Thyroid gland (tissue), 4 donors: ENCODE measurements around the gene CFL1. TPM values are rescaled to one million over a fixed set of nuclear protein-coding genes. Genes with fewer than 3 reads are reported as not detected.

Experiments
- DNase-seq, 2 donors: peaks; one replicate each; pipeline ENCODE4 v3.0.0-alpha.2; 2019
- H3K27ac ChIP-seq, 3 donors: fragments of 200-600 bp; sonication (generic); 1 replicate in 2 of 3; 2 replicates in 1 of 3; pipeline ENCODE4 v1.5.1; 2016 to 2019; ENCODE audit warnings: mild to moderate bottlenecking in 1 of 3, moderate library complexity in 1 of 3
- H3K27me3 ChIP-seq: fragments of 200-600 bp; sonication (generic); one replicate; pipeline ENCODE4 v1.5.1; 2019
- H3K36me3 ChIP-seq, 2 donors: fragments of 200-600 bp; sonication (generic); one replicate each; pipeline ENCODE4 v1.5.1; 2016 to 2019
- H3K4me1 ChIP-seq, 2 donors: fragments of 200-600 bp; sonication (generic); one replicate each; pipeline ENCODE4 v1.5.1; 2017 to 2019
- H3K4me3 ChIP-seq, 3 donors: fragments of 200-600 bp; sonication (generic); replicated peaks in 1 of 3; 1 replicate in 2 of 3; 2 replicates in 1 of 3; pipeline ENCODE4 v1.5.1; 2016; ENCODE audit warnings: mild to moderate bottlenecking in 1 of 3
- H3K9me3 ChIP-seq: fragments of 200-600 bp; sonication (generic); one replicate; pipeline ENCODE4 v1.5.1; 2017
- POLR2A ChIP-seq, 2 donors: fragments of 450-650 bp; IDR thresholded peaks; one replicate each; pipeline ENCODE4 v1.6.1; 2017; ENCODE audit warnings: antibody characterized with exemption in 2 of 2, mild to moderate bottlenecking in 2 of 2, moderate library complexity in 1 of 2
- WGBS, 2 donors: methylation state at CpG; one replicate each; pipeline ENCODE4 v1.1.5; 2017; 5-methylcytosine and 5-hydroxymethylcytosine counted together
- intact Hi-C: fragments of 100-400 bp; cut with DNase I; formaldehyde crosslinking; loops from one replicate; pipeline ENCODE4 v1.15.1; 2023
- total RNA-seq, 4 donors: library from RNA; depleted of rRNA; stranded (reverse); fragments of >200 nt; gene quantifications; one replicate each; pipeline ENCODE4 v1.2.3, GENCODE V29; 2016
- TF ChIP-seq, protein P1 (sequence below), 6 experiments: fragments of 200-600 bp in 3 of 6; fragments of 450-650 bp in 3 of 6; sonication (generic) in 3 of 6; IDR thresholded peaks; one replicate each; pipeline ENCODE4 v1.5.1; 2016 to 2019; ENCODE audit warnings: antibody characterized with exemption in 6 of 6, mild to moderate bottlenecking in 2 of 6, inconsistent platforms in 1 of 6, moderate library complexity in 1 of 6

The CFL1 gene
- total RNA-seq, 4 donors from 2014 or later = 330 to 581 (median 494) TPM

DNA sequence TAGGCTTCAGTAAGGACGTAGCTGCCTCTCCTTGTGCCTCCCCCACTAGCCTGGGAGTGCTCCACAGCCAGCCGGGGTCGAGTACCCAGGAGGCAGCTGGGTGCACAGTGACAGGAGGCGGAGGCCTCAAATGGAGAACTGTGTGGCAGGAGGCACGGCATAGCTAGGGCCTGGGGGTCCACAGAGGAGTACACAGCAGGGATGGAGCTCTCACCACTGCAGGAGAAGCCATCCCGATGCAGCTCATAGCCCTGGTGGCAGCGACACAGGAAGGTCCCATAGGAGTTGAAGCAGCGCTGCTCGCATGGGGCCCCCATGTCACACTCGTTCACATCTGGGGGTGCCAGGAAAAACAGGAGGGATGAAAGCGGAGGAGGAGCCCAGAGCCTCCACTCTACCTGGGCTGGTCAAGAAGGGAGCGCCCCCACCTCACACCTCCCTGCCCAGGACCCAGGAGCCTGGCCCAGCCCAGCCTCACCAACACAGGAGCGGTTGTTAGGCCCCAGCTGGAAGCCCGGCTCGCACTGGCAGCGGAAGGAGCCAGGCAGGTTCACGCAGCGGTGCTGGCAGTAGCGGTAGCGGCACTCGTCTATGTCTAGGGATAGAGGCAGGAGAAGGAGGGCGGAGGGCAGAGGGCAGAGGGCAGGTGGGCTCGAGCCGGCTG, 11.8 kb upstream of the CFL1 start:
- Histone ChIP-seq H3K36me3 (peaks cover 24 to 27% of the 10 kb centered on the region in 2 donors), H3K4me1 (peaks cover 16 to 28% of the 10 kb centered on the region in 2 donors), H3K27ac (no peak overlapping the region), H3K27me3 (no peaks in the 10 kb centered on the region), H3K9me3 (no peaks in the 10 kb centered on the region), H3K4me3 (no peak overlapping the region)
- WGBS, 2 donors = 84 to 88% methylated on average over 22 to 24 of the region's 24 CpGs
- intact Hi-C loops = no loop called here
- TF ChIP-seq, protein P1, sequence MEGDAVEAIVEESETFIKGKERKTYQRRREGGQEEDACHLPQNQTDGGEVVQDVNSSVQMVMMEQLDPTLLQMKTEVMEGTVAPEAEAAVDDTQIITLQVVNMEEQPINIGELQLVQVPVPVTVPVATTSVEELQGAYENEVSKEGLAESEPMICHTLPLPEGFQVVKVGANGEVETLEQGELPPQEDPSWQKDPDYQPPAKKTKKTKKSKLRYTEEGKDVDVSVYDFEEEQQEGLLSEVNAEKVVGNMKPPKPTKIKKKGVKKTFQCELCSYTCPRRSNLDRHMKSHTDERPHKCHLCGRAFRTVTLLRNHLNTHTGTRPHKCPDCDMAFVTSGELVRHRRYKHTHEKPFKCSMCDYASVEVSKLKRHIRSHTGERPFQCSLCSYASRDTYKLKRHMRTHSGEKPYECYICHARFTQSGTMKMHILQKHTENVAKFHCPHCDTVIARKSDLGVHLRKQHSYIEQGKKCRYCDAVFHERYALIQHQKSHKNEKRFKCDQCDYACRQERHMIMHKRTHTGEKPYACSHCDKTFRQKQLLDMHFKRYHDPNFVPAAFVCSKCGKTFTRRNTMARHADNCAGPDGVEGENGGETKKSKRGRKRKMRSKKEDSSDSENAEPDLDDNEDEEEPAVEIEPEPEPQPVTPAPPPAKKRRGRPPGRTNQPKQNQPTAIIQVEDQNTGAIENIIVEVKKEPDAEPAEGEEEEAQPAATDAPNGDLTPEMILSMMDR (IDR thresholded peaks at IDR 0.05) = no peak
- no peak for TF ChIP-seq POLR2A (IDR thresholded peaks at IDR 0.05)
- DNase-seq = no peak

DNA sequence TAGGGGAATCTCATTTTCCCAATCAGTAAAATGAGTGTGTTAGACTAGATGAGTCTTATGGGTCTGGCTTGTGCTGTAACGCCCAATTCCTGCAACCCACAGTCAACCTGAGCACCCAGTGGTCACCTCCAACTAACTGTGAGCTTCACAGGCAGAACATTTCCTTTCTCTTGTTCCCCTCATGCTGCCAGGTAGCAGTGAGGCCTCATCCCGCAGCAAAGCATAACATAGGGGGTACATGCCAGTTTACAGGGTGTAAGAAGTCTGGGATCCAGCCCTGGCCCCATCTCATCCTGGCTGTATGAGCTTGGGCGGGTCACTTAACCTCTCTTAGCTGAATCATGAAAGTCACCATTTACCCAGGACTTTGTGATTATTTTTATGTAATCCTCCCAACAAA, 10.9 kb upstream of the CFL1 start:
- no peak overlapping the region for H3K4me3 ChIP-seq
- WGBS, 2 donors = 80 to 94% methylated on average over 3 of the region's 3 CpGs
- no peaks in the 10 kb centered on the region for H3K27me3 ChIP-seq
- TF ChIP-seq, protein P1 (IDR thresholded peaks at IDR 0.05) = no peak
- intact Hi-C loops = no loop called here
- no peak overlapping the region for H3K27ac ChIP-seq
- H3K4me1 ChIP-seq = peaks cover 14 to 26% of the 10 kb centered on the region in 2 donors
- DNase-seq = no peak
- no peaks in the 10 kb centered on the region for H3K9me3 ChIP-seq
- peaks cover 33 to 36% of the 10 kb centered on the region in 2 donors for H3K36me3 ChIP-seq

DNA sequence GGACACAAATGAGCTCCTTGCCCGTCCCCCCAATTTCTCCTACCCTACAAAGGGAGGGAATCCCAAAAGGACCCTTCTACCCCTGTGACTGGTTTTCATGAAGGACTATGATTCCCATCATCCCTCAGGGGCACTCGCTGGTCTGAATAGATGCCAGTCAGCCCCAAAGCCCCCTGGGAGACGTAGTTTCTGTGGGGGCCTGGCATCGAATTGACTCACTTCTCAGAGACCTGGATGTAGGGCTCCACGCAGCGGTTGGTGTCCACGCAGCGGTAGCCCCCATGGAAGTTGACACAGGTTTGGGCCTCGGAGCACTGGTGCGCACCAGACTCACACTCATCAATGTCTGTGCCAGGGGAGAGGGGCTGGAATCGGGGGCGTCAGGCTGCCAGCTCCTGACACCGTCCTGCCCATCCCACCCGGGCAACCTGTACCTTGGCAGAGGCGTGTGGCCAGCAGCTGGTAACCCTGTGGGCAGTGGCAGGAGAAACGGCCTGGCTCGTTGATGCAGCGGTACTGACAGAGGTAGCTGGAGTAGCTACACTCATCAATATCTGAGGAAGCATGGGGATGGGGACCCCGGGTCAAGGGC, 10.2 kb upstream of the CFL1 start:
- WGBS, 2 donors = 86 to 93% methylated on average over 13 to 18 of the region's 19 CpGs
- no peaks in the 10 kb centered on the region for H3K9me3 ChIP-seq
- H3K4me3 ChIP-seq = no peak overlapping the region
- peaks cover 40 to 43% of the 10 kb centered on the region in 2 donors for H3K36me3 ChIP-seq
- TF ChIP-seq POLR2A (IDR thresholded peaks at IDR 0.05) = no peak
- TF ChIP-seq, protein P1 (IDR thresholded peaks at IDR 0.05) = no peak
- H3K4me1 ChIP-seq = peaks cover 10 to 23% of the 10 kb centered on the region in 2 donors
- DNase-seq = no peak
- H3K27me3 ChIP-seq = no peaks in the 10 kb centered on the region
- H3K27ac ChIP-seq = no peak overlapping the region
- intact Hi-C loops = no loop called here

DNA sequence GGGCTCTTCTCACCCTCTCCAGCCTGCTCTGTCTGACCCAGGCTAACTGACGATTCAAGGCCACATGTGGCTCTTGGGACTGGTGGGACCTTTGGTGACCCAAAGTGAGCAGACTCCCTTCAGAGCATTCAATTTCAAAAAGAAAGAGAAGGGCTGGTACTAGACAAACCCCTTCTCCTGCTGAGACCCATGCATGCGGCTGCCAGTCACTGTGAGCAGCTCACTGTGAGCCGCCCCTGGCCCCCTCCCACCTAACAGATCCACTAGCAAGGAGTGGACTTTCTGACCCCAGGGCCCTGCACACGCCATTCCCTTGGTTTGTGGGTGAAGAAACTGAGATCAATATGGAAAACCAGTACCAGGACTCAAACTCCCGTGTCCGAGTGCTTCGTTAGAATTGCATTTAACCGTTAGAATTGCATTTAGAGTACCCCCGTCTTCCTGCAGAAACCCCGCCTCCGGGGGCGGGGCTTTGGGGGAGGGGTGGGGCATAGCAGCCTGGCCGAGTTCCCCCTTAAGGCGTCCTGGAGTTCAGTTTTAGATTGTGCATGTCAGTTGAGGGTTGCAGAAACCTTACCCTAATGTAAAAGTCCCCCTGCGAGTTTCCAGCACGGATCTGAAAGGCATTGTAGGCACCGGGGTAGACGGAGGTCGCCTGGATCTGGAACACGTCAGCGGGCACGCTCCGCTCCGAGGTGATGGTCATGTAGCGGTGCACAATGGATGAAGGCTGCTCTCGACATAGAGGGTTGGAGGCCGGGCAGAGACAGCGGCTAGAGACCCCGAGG, 9.5 kb upstream of the CFL1 start:
- TF ChIP-seq, protein P1 (IDR thresholded peaks at IDR 0.05) = no peak
- no peak for TF ChIP-seq POLR2A (IDR thresholded peaks at IDR 0.05)
- H3K27ac ChIP-seq = no peak overlapping the region
- DNase-seq = no peak
- H3K4me1 ChIP-seq = peaks cover 6 to 23% of the 10 kb centered on the region in 2 donors
- H3K36me3 ChIP-seq = peaks cover 40 to 45% of the 10 kb centered on the region in 2 donors
- WGBS, 2 donors = 68 to 71% methylated on average over 29 of the region's 29 CpGs
- no peaks in the 10 kb centered on the region for H3K27me3 ChIP-seq
- no peaks in the 10 kb centered on the region for H3K9me3 ChIP-seq
- intact Hi-C loops = no loop called here
- H3K4me3 ChIP-seq = no peak overlapping the region
